RWPE2 (cell line): Measurements from ENCODE around the gene DCXR.

Experiments used
- ATAC-seq: fragments of 200-7000 bp; cut with Tn5 transposase; 3 replicates; pipeline ENCODE4 v1.9.1; 2021; ENCODE audit warnings: low read depth
- DNase-seq: peaks from one replicate; pipeline ENCODE4 v3.0.0-alpha.2; 2020; ENCODE audit warnings: low spot score
- H3K27ac ChIP-seq: fragments of 450-650 bp; 2 replicates; pipeline ENCODE4 v1.5.1; 2017; ENCODE audit warnings: mild to moderate bottlenecking; ENCODE audit not compliant: poor library complexity, severe bottlenecking
- H3K27me3 ChIP-seq: fragments of 250-450 bp; sonication (Bioruptor Pico); 2 replicates; pipeline ENCODE4 v1.5.1; 2021; ENCODE audit warnings: mild to moderate bottlenecking, moderate library complexity; ENCODE audit not compliant: insufficient read depth, poor library complexity, severe bottlenecking
- H3K36me3 ChIP-seq: fragments of 250-450 bp; sonication (Bioruptor Pico); 2 replicates; pipeline ENCODE4 v1.5.1; 2020; ENCODE audit warnings: low read depth, mild to moderate bottlenecking, moderate library complexity
- H3K4me1 ChIP-seq: fragments of 250-450 bp; sonication (Bioruptor Pico); 2 replicates; pipeline ENCODE4 v1.5.1; 2021; ENCODE audit warnings: mild to moderate bottlenecking, moderate library complexity; ENCODE audit not compliant: insufficient read depth, poor library complexity, severe bottlenecking
- H3K4me3 ChIP-seq: fragments of 250-450 bp; sonication (Bioruptor Pico); 2 replicates; pipeline ENCODE4 v1.5.1; 2021; ENCODE audit warnings: mild to moderate bottlenecking, moderate library complexity; ENCODE audit not compliant: severe bottlenecking
- H3K9me3 ChIP-seq: fragments of 250-450 bp; sonication (Bioruptor Pico); 2 replicates; pipeline ENCODE4 v1.5.1; 2021; ENCODE audit warnings: mild to moderate bottlenecking, moderate library complexity; ENCODE audit not compliant: severe bottlenecking
- TF ChIP-seq, protein P1 (sequence below): fragments of 450-650 bp; IDR thresholded peaks from one replicate; pipeline ENCODE4 v1.5.1; 2017; ENCODE audit warnings: mild to moderate bottlenecking, moderate library complexity; ENCODE audit not compliant: poor library complexity, severe bottlenecking

Gene DCXR

DNA sequence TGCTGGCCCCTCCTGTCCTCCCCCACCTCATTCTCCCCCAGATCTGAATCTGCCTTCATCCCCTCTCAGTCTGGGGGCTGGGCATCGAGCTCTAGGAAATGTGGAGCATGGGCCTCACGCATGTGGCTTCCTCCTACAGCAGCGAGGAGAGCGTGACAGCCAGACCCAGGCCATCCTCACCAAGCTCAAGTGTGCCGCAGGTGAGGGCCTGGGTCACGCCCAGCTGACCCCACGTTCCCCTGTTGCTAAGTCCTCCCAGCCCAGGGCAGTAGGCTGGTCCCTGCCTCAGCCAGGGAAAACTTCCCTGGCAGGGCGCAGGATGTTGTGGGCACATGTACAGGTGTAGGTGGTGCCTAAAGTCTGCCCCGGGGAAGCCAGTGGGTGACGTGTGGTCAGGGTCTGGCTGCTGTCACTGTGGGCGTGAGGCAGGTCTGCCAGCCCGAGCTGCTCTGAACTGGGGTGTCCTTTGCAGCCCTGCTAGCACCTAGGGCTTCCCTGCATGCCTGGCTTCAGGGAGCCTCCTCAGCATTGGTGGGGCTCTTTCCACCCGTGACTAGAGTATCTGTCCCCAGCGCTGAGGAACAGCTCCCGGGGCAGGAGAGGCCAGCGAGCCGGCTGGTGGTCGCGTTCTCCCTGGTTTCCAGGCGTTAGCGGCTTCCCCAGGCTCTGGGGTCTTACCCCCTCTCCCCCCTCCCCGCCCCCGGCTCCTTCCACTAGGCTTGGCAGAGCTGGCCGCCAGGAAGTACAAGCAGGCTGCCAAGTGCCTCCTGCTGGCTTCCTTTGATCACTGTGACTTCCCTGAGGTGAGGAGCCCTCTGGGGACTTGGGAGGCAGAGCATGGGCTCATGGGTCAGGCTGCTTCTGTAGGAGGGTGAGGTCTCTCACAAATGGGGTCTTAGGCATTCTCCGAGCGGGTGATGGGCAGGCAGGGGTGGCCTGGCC lies 17.8 kb upstream of the DCXR start:
- DNase-seq (no peak), ATAC-seq (no peak)
- Histone ChIP-seq H3K4me1 (peaks cover 5% of the 10 kb centered on the region), H3K4me3 (no peak overlapping the region), H3K27ac (no peak overlapping the region), H3K27me3 (no peaks in the 10 kb centered on the region), H3K36me3 (peaks cover 72% of the 10 kb centered on the region), H3K9me3 (no peaks in the 10 kb centered on the region)
- TF ChIP-seq, protein P1, sequence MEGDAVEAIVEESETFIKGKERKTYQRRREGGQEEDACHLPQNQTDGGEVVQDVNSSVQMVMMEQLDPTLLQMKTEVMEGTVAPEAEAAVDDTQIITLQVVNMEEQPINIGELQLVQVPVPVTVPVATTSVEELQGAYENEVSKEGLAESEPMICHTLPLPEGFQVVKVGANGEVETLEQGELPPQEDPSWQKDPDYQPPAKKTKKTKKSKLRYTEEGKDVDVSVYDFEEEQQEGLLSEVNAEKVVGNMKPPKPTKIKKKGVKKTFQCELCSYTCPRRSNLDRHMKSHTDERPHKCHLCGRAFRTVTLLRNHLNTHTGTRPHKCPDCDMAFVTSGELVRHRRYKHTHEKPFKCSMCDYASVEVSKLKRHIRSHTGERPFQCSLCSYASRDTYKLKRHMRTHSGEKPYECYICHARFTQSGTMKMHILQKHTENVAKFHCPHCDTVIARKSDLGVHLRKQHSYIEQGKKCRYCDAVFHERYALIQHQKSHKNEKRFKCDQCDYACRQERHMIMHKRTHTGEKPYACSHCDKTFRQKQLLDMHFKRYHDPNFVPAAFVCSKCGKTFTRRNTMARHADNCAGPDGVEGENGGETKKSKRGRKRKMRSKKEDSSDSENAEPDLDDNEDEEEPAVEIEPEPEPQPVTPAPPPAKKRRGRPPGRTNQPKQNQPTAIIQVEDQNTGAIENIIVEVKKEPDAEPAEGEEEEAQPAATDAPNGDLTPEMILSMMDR = no peak

DNA sequence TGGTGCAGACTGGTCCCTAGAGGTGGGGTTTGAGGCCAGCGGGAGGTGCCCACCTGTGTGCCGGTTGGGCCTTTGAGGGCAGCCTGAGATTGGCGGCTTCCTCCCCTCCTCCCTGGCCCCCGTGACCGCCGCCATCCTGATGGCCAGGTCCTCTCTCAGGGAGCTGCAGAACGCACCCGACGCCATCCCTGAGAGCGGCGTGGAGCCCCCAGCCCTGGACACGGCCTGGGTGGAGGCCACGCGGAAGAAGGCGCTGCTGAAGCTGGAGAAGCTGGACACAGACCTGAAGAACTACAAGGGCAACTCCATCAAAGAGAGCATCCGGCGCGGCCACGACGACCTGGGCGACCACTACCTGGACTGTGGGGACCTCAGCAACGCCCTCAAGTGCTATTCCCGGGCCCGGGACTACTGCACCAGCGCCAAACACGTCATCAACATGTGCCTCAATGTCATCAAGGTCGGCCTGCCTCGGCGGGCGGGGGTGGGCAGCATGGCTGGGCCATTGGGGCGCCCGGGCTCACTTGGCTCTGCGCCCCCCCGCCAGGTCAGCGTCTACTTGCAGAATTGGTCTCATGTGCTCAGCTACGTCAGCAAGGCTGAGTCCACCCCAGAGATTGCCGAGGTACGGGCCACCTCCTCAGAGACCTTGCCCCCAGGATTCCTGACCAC lies 17.0 kb upstream of the DCXR start:
- ATAC-seq (no peak), DNase-seq (peak; percentile 75)
- H3K36me3 ChIP-seq = peaks cover 72% of the 10 kb centered on the region
- H3K4me1 ChIP-seq = peaks cover 5% of the 10 kb centered on the region
- TF ChIP-seq, protein P1 = no peak
- H3K27me3 ChIP-seq = no peaks in the 10 kb centered on the region
- no peak overlapping the region for H3K4me3 ChIP-seq
- no peak overlapping the region for H3K27ac ChIP-seq
- no peaks in the 10 kb centered on the region for H3K9me3 ChIP-seq

DNA sequence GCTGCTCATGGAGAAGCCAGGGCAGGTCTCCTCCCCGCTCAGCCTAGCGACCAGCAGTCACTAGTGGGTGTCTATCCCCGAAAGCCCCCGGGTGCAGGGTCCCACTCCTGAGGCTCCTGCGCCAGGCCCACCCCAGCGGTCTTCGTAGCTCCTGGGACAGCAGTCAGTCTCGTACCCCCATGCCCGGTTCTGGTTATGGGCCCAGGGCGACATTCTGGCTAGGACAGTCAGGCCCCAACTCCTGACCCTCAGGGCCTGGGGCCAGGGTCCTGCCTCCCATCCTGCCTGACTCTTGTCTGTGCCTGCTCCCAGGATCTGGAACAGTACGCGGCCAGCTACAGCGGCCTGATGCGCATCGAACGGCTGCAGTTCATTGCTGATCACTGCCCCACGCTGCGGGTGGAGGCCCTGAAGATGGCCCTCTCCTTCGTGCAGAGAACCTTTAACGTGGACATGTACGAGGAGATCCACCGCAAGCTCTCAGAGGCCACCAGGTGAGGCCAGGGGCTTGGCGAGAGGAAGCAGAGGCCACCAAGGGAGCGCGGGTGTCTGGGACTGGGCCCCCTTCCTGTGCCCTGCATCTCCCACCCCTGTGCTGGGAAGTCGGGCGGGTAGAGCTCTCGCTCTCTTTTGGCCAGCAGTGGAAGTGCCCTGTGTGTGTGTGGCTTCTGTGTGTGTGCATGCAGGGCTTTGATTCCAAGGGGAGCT lies 16.2 kb upstream of the DCXR start:
- ATAC-seq (no peak), DNase-seq (no peak)
- TF ChIP-seq, protein P1 = no peak
- no peaks in the 10 kb centered on the region for H3K9me3 ChIP-seq
- no peaks in the 10 kb centered on the region for H3K27me3 ChIP-seq
- H3K4me1 ChIP-seq = peaks cover 5% of the 10 kb centered on the region
- no peak overlapping the region for H3K27ac ChIP-seq
- H3K36me3 ChIP-seq = peaks cover 72% of the 10 kb centered on the region
- H3K4me3 ChIP-seq = no peak overlapping the region

DNA sequence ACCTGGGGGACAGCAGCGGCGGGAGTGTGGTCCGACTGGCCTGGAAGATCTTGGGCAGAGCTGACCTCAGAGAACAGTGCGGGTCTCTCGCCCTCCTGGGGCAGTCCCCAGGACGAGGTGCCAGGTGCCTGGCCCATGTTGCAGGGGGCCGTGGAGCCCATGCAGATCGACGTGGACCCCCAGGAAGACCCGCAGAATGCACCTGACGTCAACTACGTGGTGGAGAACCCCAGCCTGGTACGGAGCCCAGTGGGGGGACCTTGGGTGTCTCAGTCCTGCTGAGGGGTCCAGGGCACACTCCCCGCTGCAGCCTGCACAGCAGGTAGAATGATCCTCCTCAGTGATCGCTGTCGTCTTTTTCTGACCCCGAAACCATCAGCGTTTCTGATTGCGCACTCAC lies 15.6 kb upstream of the DCXR start:
- peaks cover 72% of the 10 kb centered on the region for H3K36me3 ChIP-seq
- no peaks in the 10 kb centered on the region for H3K9me3 ChIP-seq
- no peak overlapping the region for H3K27ac ChIP-seq
- peaks cover 5% of the 10 kb centered on the region for H3K4me1 ChIP-seq
- no peak for DNase-seq
- H3K27me3 ChIP-seq = no peaks in the 10 kb centered on the region
- TF ChIP-seq, protein P1 = no peak
- peak overlapping the region; percentile 99 for H3K4me3 ChIP-seq
- no peak for ATAC-seq
